Adipocyte (in vitro differentiated cells): ENCODE data around the gene GALE.
"Not testable (repeated sequence)": the region's sequence is repeated elsewhere in the genome, so short reads cannot be mapped to it uniquely, and the experiment has no call there.

Experiments
- DNase-seq: peaks from one replicate; pipeline ENCODE4 v3.0.0-alpha.2; 2015; ENCODE audit warnings: low read depth
- H3K27me3 ChIP-seq: replicated peaks from 2 replicates; pipeline ENCODE4 v1.7.0; 2013; ENCODE audit warnings: mild to moderate bottlenecking, low read length, moderate library complexity; ENCODE audit not compliant: control insufficient read depth, insufficient read depth
- H3K36me3 ChIP-seq: 2 replicates; pipeline ENCODE4 v1.7.0; 2013; ENCODE audit warnings: low read length, mild to moderate bottlenecking, moderate library complexity; ENCODE audit not compliant: control insufficient read depth, insufficient read depth, severe bottlenecking
- H3K4me1 ChIP-seq: 2 replicates; pipeline ENCODE4 v1.7.0; 2013; ENCODE audit warnings: mild to moderate bottlenecking, low read length, moderate library complexity; ENCODE audit not compliant: control insufficient read depth, insufficient read depth
- H3K4me3 ChIP-seq: 2 replicates; pipeline ENCODE4 v1.7.0; 2013; ENCODE audit warnings: mild to moderate bottlenecking, low read length, moderate library complexity
- H3K9ac ChIP-seq: 2 replicates; pipeline ENCODE4 v1.7.0; 2013; ENCODE audit warnings: mild to moderate bottlenecking, low read length, moderate library complexity
- H3K9me3 ChIP-seq: 2 replicates; pipeline ENCODE4 v1.7.0; 2013; ENCODE audit warnings: mild to moderate bottlenecking, low read length, moderate library complexity; ENCODE audit not compliant: control insufficient read depth

Gene GALE

GRCh38 chr1:23790696-23791515 lies 9.6 kb downstream of the GALE start, which contains the start of gene LYPLA2:
Gene LYPLA2 (plus strand): TSS chr1:23791145. CDS start chr1:23792683, 1,538 bp downstream.
- Histone ChIP-seq H3K4me1 (peaks cover 15% of the 10 kb centered on the region), H3K36me3 (peaks cover 28% of the 10 kb centered on the region), H3K4me3 (peak within 1 kb of the TSS; percentile 98), H3K9me3 (no peaks in the 10 kb centered on the region), H3K9ac (peak within 1 kb of the TSS; percentile 93), H3K27me3 (no peaks in the 10 kb centered on the region)
- peak; percentile 98 for DNase-seq

DNA sequence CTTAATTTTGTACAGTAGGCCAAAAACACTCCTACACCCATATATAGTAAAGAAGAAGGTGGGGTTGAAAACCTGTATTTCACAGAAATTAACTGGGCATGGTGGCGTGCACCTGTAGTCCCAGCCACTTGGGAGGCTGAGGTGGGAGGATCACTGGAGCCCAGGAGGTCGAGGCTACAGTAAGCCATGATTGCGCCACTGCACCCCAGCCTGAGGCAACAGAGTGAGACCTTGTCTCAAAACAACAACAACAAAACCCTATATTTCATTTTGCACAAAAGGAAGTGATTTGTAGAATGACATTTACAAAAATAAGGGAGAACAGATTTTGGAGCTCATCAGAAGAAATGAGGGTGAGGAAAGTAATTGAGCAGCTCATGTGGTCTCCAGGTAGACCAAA lies 11.9 kb downstream of the GALE start:
- H3K36me3 ChIP-seq: peaks cover 37% of the 10 kb centered on the region
- no peak for DNase-seq
- no peaks in the 10 kb centered on the region for H3K27me3 ChIP-seq
- H3K4me3 ChIP-seq: no peak overlapping the region
- no peaks in the 10 kb centered on the region for H3K9me3 ChIP-seq
- H3K4me1 ChIP-seq: peaks cover 15% of the 10 kb centered on the region
- H3K9ac ChIP-seq: no peak overlapping the region

DNA sequence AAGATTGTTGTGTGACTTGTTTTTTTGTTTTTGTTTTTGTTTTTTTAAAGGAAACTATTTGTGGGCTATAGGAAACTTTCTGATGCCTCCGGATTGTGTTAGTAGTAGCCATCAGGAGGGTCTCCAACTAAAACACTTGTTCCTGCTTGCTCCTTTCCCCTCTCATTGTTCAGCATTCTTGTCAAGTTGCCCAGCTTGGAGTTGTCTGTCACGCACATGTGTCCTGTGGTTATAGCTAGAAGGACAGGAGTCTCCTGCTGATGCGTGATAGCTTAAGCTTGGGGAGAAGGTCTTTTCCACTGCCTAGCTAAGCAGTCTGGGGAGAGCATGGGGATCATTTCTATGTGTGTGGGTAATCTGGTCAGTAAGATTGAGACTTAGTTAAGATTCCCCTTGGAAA lies 12.9 kb downstream of the GALE start:
- H3K4me1 ChIP-seq: peaks cover 15% of the 10 kb centered on the region
- H3K36me3 ChIP-seq: peaks cover 37% of the 10 kb centered on the region
- no peak overlapping the region for H3K4me3 ChIP-seq
- no peaks in the 10 kb centered on the region for H3K9me3 ChIP-seq
- no peak for DNase-seq
- no peaks in the 10 kb centered on the region for H3K27me3 ChIP-seq
- H3K9ac ChIP-seq: no peak overlapping the region

DNA sequence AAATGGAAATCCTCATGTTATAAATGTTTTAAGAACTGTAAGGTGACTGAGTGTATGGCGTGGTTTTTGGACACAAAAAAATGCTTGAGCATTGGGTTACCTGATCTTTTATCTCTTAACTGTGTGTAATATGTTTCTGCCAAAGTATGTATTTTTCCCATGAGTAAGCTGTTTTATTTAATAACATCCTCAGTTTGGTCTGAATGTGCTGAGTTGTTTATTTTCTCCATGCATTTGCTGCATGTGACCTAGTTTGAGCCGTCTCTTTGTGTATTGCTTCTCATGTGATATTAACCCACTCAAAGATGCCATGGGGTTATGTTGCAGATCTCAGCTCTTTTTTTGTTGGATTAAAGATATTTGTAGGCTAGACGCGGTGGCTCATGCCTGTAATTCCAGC lies 15.7 kb downstream of the GALE start:
- Histone ChIP-seq H3K36me3 (peaks cover 44% of the 10 kb centered on the region), H3K27me3 (no peaks in the 10 kb centered on the region), H3K4me3 (no peak overlapping the region), H3K9me3 (no peaks in the 10 kb centered on the region), H3K9ac (no peak overlapping the region), H3K4me1 (peaks cover 6% of the 10 kb centered on the region)
- no peak for DNase-seq

DNA sequence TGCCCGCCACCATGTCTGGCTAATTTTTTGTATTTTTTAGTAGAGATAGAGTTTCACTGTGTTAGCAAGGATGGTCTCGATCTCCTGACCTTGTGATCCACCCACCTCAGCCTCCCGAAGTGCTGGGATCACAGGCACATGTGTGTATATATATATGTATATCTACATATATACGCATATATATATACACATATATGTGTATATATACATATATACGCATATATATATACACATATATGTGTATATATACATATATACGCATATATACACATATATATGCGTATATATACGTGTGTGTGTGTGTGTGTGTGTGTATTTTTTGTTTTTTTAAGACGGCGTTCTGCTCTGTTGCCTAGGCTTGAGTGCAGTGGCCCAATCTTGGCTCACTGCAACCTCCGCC lies 17.4 kb downstream of the GALE start:
- peaks cover 18% of the 10 kb centered on the region for H3K4me1 ChIP-seq
- not testable (repeated sequence) for H3K4me3 ChIP-seq, H3K9me3 ChIP-seq, H3K27me3 ChIP-seq, DNase-seq, H3K9ac ChIP-seq
- peaks cover 44% of the 10 kb centered on the region for H3K36me3 ChIP-seq

DNA sequence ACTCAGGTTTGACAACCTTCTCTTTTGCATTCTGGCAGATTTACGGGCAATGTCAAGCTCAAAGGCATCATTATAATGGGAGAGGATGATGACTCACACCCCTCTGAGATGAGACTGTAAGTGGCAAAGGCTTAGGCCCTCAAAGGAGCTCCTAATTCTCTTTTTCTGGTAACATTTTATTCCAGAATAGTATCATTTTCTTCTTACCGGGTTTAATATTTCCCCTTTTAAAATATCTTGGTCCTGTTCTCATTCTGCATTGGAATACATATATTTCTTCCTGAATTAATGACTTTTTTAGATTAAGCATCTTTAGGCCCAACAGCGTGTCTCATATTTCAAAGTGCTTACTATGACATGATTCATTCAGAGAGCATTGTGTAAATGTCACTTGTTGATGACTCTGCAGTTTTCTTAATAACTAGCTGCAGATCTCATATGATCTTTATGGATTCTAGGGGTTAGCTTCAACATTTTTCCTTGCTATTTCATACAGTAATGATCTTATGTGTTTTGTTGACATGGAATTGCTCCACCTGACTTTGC lies 20.7 kb downstream of the GALE start:
- Histone ChIP-seq H3K9ac (no peak overlapping the region), H3K27me3 (no peaks in the 10 kb centered on the region), H3K9me3 (no peaks in the 10 kb centered on the region), H3K4me3 (peak overlapping the region; percentile 99), H3K36me3 (peaks cover 16% of the 10 kb centered on the region), H3K4me1 (peaks cover 21% of the 10 kb centered on the region)
- DNase-seq: peak; percentile 65

- H3K4me3 ChIP-seq: peak within 1 kb of the TSS; percentile 99
- peaks cover 7% of the 10 kb centered on the region for H3K36me3 ChIP-seq
- peak within 1 kb of the TSS; percentile 92 for H3K9ac ChIP-seq
- no peaks in the 10 kb centered on the region for H3K9me3 ChIP-seq
- no peaks in the 10 kb centered on the region for H3K27me3 ChIP-seq
- H3K4me1 ChIP-seq: peaks cover 21% of the 10 kb centered on the region
- DNase-seq: peak; percentile 92
These were observed 22.4 kb downstream of the GALE start, which contains the start of gene PITHD1 for GRCh38 chr1:23777979-23778814. Gene PITHD1 (plus strand): TSS chr1:23778418. CDS start chr1:23778516, 98 bp downstream.

- Histone ChIP-seq H3K9me3 (no peaks in the 10 kb centered on the region), H3K4me3 (no peak overlapping the region), H3K27me3 (no peaks in the 10 kb centered on the region), H3K36me3 (no peaks in the 10 kb centered on the region), H3K9ac (no peak overlapping the region), H3K4me1 (peaks cover 21% of the 10 kb centered on the region)
- DNase-seq: no peak
These were observed 24.3 kb downstream of the GALE start for GRCh38 chr1:23776217-23776616.

- Histone ChIP-seq H3K27me3 (no peaks in the 10 kb centered on the region), H3K36me3 (no peaks in the 10 kb centered on the region), H3K9me3 (no peaks in the 10 kb centered on the region), H3K9ac (no peak overlapping the region), H3K4me3 (no peak overlapping the region), H3K4me1 (peaks cover 10% of the 10 kb centered on the region)
- no peak for DNase-seq
These were observed 26.2 kb downstream of the GALE start for GRCh38 chr1:23774174-23774880.

DNA sequence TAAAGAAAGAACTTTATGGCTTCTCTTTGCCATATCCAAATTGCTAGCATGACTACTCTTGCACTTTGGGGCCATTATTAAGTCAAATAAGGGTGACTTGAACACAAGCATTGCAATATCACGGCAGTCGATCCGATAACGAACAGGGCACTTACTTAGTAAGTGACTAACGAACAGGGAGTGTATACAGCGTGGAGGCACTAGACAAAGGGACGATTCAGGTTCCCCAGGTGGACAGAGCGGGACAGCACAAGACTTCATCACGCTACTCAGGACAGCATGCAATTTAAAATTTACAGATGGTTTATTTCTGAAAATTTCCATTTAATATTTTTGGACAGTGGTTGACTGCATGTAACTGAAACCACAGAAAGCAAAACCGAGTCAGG lies 27.7 kb downstream of the GALE start:
- Histone ChIP-seq H3K4me1 (peaks cover 4% of the 10 kb centered on the region), H3K4me3 (no peak overlapping the region), H3K9me3 (no peaks in the 10 kb centered on the region), H3K27me3 (no peaks in the 10 kb centered on the region), H3K36me3 (peaks cover 8% of the 10 kb centered on the region), H3K9ac (no peak overlapping the region)
- DNase-seq: no peak
